IMR-90 (cell line): ENCODE results near the gene DNAJC11. TPM values are rescaled to one million over a fixed set of nuclear protein-coding genes. Genes with fewer than 3 reads are reported as not detected.

Experiments used
- ATAC-seq: fragments of 200-7000 bp; cut with Tn5 transposase; 2 replicates; pipeline ENCODE4 v1.9.1; 2020; ENCODE audit warnings: low read depth, mild to moderate bottlenecking, moderate library complexity
- BruUV-seq: library from RNA; stranded (reverse); fragments of 400-500 nt; replicated peaks from 2 replicates; lab custom pipeline; 2021; lab: Mats Ljungman, UMichigan
- CTCF ChIA-PET: fragments of 300-600 bp; formaldehyde crosslinking; extraction: SDS; loops from one replicate; lab custom pipeline; 2021; ENCODE audit warnings: antibody characterized with exemption; lab: Yijun Ruan, JAX
- POLR2A ChIA-PET: fragments of 300-600 bp; sonication (Branson Sonifier 250); formaldehyde crosslinking; loops from one replicate; lab custom pipeline; 2022; ENCODE audit warnings: antibody characterized with exemption; ENCODE audit not compliant: unreplicated experiment; lab: Charles Lee
- DNase-seq: peaks from one replicate; pipeline ENCODE4 v3.0.0; 2013
- H2AFZ ChIP-seq: replicated peaks from 2 replicates; pipeline ENCODE3; 2013; ENCODE audit warnings: low read length, mild to moderate bottlenecking; ENCODE audit not compliant: poor library complexity
- H2AK5ac ChIP-seq: 2 replicates; pipeline ENCODE4 v1.6.1; 2013; ENCODE audit warnings: low read depth, low read length, inconsistent platforms
- H2AK9ac ChIP-seq: replicated peaks from 2 replicates; pipeline ENCODE3; 2013; ENCODE audit warnings: mild to moderate bottlenecking, low read depth, low read length, moderate library complexity; ENCODE audit not compliant: poor library complexity
- H2BK120ac ChIP-seq: 2 replicates; pipeline ENCODE4 v1.6.1; 2013; ENCODE audit warnings: low read depth, low read length, inconsistent platforms
- H2BK15ac ChIP-seq: 3 replicates; pipeline ENCODE4 v1.6.1; 2013; ENCODE audit warnings: low read depth, low read length, inconsistent platforms
- H2BK20ac ChIP-seq: 2 replicates; pipeline ENCODE4 v1.6.1; 2013; ENCODE audit warnings: low read depth, mild to moderate bottlenecking, inconsistent platforms, low read length, moderate library complexity
- H2BK5ac ChIP-seq: 2 replicates; pipeline ENCODE4 v1.6.1; 2013; ENCODE audit warnings: mild to moderate bottlenecking, low read depth, low read length, inconsistent platforms; ENCODE audit not compliant: poor library complexity, severe bottlenecking
- H3K14ac ChIP-seq: replicated peaks from 2 replicates; pipeline ENCODE4 v1.6.1; 2013; ENCODE audit warnings: low read depth, low read length, inconsistent platforms
- H3K18ac ChIP-seq: 2 replicates; pipeline ENCODE4 v1.6.1; 2013; ENCODE audit warnings: low read depth, low read length, control low read depth
- H3K23ac ChIP-seq: 2 replicates; pipeline ENCODE4 v1.6.1; 2013; ENCODE audit warnings: low read depth, low read length, inconsistent platforms
- H3K27ac ChIP-seq: 2 replicates; pipeline ENCODE4 v1.5.1; 2013; ENCODE audit warnings: mild to moderate bottlenecking, control low read depth, low read length; ENCODE audit not compliant: insufficient read depth
- H3K27me3 ChIP-seq: 2 replicates; pipeline ENCODE4 v1.6.1; 2013; ENCODE audit warnings: low read length; ENCODE audit not compliant: control insufficient read depth, insufficient read depth
- H3K36me3 ChIP-seq: 2 replicates; pipeline ENCODE4 v1.6.1; 2013; ENCODE audit warnings: low read length, mixed read lengths; ENCODE audit not compliant: control insufficient read depth, insufficient read depth
- H3K4ac ChIP-seq: 2 replicates; pipeline ENCODE4 v1.6.1; 2013; ENCODE audit warnings: low read depth, low read length, inconsistent platforms
- H3K4me1 ChIP-seq: 2 replicates; pipeline ENCODE4 v1.6.1; 2013; ENCODE audit warnings: low read length, mixed read lengths; ENCODE audit not compliant: control insufficient read depth, insufficient read depth
- H3K4me2 ChIP-seq: 2 replicates; pipeline ENCODE4 v1.6.1; 2013; ENCODE audit warnings: low read depth, mild to moderate bottlenecking, control low read depth, low read length, moderate library complexity
- H3K4me3 ChIP-seq: 2 replicates; pipeline ENCODE4 v1.5.1; 2013; ENCODE audit warnings: low read depth, mild to moderate bottlenecking, control low read depth, low read length, moderate library complexity; ENCODE audit not compliant: insufficient read depth
- H3K56ac ChIP-seq: 2 replicates; pipeline ENCODE4 v1.6.1; 2013; ENCODE audit warnings: low read length, inconsistent platforms; ENCODE audit not compliant: insufficient read depth; ENCODE audit errors: extremely low read depth
- H3K79me1 ChIP-seq, 2 experiments: 2 replicates each; pipeline ENCODE4 v1.6.1; 2013; ENCODE audit warnings: low read length in 2 of 2, inconsistent platforms in 1 of 2, low read depth in 1 of 2
- H3K9ac ChIP-seq: 2 replicates; pipeline ENCODE4 v1.6.1; 2013; ENCODE audit warnings: low read depth, low read length, control low read depth
- H3K9me1 ChIP-seq: 2 replicates; pipeline ENCODE4 v1.6.1; 2013; ENCODE audit warnings: low read length, inconsistent platforms; ENCODE audit not compliant: insufficient read depth
- H3K9me3 ChIP-seq: 2 replicates; pipeline ENCODE4 v1.6.1; 2013; ENCODE audit warnings: low read length; ENCODE audit not compliant: control insufficient read depth, insufficient read depth
- H4K20me1 ChIP-seq: 2 replicates; pipeline ENCODE4 v1.6.1; 2013; ENCODE audit warnings: low read length, inconsistent platforms; ENCODE audit not compliant: insufficient read depth
- H4K5ac ChIP-seq: 2 replicates; pipeline ENCODE4 v1.6.1; 2013; ENCODE audit warnings: mild to moderate bottlenecking, low read depth, low read length, control low read depth
- H4K8ac ChIP-seq, 2 experiments: 2 replicates each; pipeline ENCODE4 v1.6.1; 2013; ENCODE audit warnings: low read depth in 2 of 2, low read length in 2 of 2, control low read depth in 1 of 2, inconsistent platforms in 1 of 2
- H4K91ac ChIP-seq: 2 replicates; pipeline ENCODE4 v1.6.1; 2013; ENCODE audit warnings: low read depth, low read length, inconsistent platforms; ENCODE audit not compliant: insufficient read depth
- BHLHE40 ChIP-seq: fragments of 150-350 bp; IDR thresholded peaks from 2 replicates; pipeline ENCODE4 v1.6.1; 2016; ENCODE audit warnings: mild to moderate bottlenecking, low read depth, low read length
- CEBPB ChIP-seq: IDR thresholded peaks from 2 replicates; pipeline ENCODE4 v1.6.1; 2012; ENCODE audit warnings: low read depth, low read length, improper control_type of control experiment
- CHD1 ChIP-seq: IDR thresholded peaks from 2 replicates; pipeline ENCODE4 v1.6.1; 2012; ENCODE audit warnings: low read depth, low read length, improper control_type of control experiment
- ELK1 ChIP-seq: fragments of 150-350 bp; IDR thresholded peaks from 2 replicates; pipeline ENCODE4 v1.6.1; 2016; ENCODE audit warnings: low read depth, mild to moderate bottlenecking, low read length, moderate library complexity, borderline replicate concordance
- FOS ChIP-seq: fragments of 150-350 bp; IDR thresholded peaks from 2 replicates; pipeline ENCODE4 v1.6.1; 2016; ENCODE audit warnings: low read depth, low read length
- MAFK ChIP-seq: IDR thresholded peaks from 2 replicates; pipeline ENCODE4 v1.6.1; 2012; ENCODE audit warnings: low read depth, low read length, improper control_type of control experiment
- MAZ ChIP-seq: IDR thresholded peaks from 2 replicates; pipeline ENCODE4 v1.6.1; 2012; ENCODE audit warnings: low read depth, mild to moderate bottlenecking, low read length, improper control_type of control experiment, moderate library complexity, borderline replicate concordance
- MXI1 ChIP-seq: IDR thresholded peaks from 2 replicates; pipeline ENCODE4 v1.6.1; 2012; ENCODE audit warnings: low read depth, mild to moderate bottlenecking, low read length, moderate library complexity, borderline replicate concordance
- NFE2L2 ChIP-seq: fragments of 150-350 bp; IDR thresholded peaks from 2 replicates; pipeline ENCODE4 v1.6.1; 2016; ENCODE audit warnings: low read depth, mild to moderate bottlenecking, low read length
- POLR2A ChIP-seq: IDR thresholded peaks from 2 replicates; pipeline ENCODE4 v1.6.1; 2012; ENCODE audit warnings: mild to moderate bottlenecking, low read depth, low read length
- RAD21 ChIP-seq: IDR thresholded peaks from 2 replicates; pipeline ENCODE4 v1.6.1; 2012; ENCODE audit warnings: low read length, improper control_type of control experiment
- RCOR1 ChIP-seq: IDR thresholded peaks from 2 replicates; pipeline ENCODE4 v1.6.1; 2012; ENCODE audit warnings: mild to moderate bottlenecking, low read length, improper control_type of control experiment; ENCODE audit not compliant: insufficient replicate concordance
- RFX5 ChIP-seq: IDR thresholded peaks from 2 replicates; pipeline ENCODE4 v1.8.0; 2012; ENCODE audit warnings: low read depth, mild to moderate bottlenecking, low read length, moderate library complexity
- SMC3 ChIP-seq: fragments of 150-350 bp; IDR thresholded peaks from 2 replicates; pipeline ENCODE4 v1.6.1; 2016; ENCODE audit warnings: low read depth, mild to moderate bottlenecking, antibody characterized with exemption, low read length, moderate library complexity
- WGBS, 2 experiments: methylation state at CpG; one replicate each; pipeline versions ENCODE4 v1.1.5 to v1.1.7; 2013; ENCODE audit warnings: missing lambda C conversion rate in 2 of 2; ENCODE audit not compliant: insufficient read length in 1 of 2; ENCODE audit errors: extremely low coverage in 2 of 2; 5-methylcytosine and 5-hydroxymethylcytosine counted together
- dilution Hi-C: fragments of 300-500 bp; cut with HindIII; formaldehyde crosslinking; loops from one replicate; pipeline ENCODE4 v1.14.3; 2018; ENCODE audit warnings: low sequenced_read_pairs; ENCODE audit not compliant: unreplicated experiment
- in situ Hi-C: fragments of 300-500 bp; cut with MboI; formaldehyde crosslinking; loops from 3 replicates; pipeline ENCODE4 v1.14.3; 2019; ENCODE audit warnings: low sequenced_read_pairs, inconsistent platforms, mixed read lengths
- intact Hi-C: fragments of 100-400 bp; cut with micrococcal nuclease; formaldehyde crosslinking; loops from 2 replicates; pipeline ENCODE4 v1.10.0; 2022
- polyA plus RNA-seq, 3 experiments: library from polyadenylated mRNA; depleted of rRNA; stranded (reverse); fragments of >200 nt; gene quantifications; 2 replicates each; pipeline ENCODE4 v1.2.3, GENCODE V29; 2012; ENCODE audit warnings: low replicate concordance in 1 of 3
- total RNA-seq: library from RNA; depleted of rRNA; stranded (reverse); fragments of >200 nt; gene quantifications from 2 replicates; pipeline ENCODE4 v1.2.3, GENCODE V29; 2012
- TF ChIP-seq, protein P1 (sequence below): fragments of 150-350 bp; IDR thresholded peaks from 2 replicates; pipeline ENCODE4 v1.6.1; 2017; ENCODE audit warnings: mild to moderate bottlenecking, antibody characterized with exemption, low read length, low read depth

Gene DNAJC11
- total and polyA plus RNA-seq, 2 of the 4 experiments (the other 2 are of a cell fraction) = 38.7 to 48.5 TPM

DNA sequence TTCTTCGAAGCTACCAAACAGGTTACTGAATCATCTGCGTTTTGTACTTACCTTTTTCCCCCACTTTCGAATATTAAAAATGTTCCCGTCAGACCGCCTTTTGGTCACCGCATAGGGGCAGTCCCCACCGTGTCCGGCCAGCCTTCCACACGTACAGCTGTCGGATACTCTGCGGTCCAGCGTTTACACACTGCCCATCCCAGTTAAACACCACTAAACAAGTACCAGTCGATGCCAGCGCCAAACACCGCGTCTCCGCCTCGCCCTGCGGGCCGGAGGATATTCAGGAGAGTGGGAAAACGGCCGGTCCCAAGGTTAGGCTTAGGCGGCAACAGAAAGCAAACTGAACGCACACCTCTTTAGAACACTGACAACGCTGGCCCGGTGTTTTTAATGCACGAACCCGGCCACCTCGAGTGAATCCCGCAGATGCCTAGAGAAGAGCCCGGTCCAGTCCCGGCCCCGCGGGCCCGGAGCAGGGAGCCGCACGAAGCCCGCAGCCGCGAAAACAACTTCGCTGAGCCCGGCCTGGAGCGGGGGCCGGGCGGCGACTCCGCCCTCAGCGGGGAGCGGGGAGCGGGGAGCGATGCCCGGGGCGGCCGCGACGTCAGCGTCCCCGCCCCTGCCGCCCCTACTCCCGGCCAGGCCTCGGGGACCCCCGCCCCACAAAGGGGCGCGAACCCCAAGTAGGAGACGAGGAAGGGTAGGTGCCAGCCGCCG is 88.8 kb downstream of the DNAJC11 start:
- no peak overlapping the region for H2BK20ac ChIP-seq
- peak overlapping the region; percentile 63 for H2AK5ac ChIP-seq
- H3K27me3 ChIP-seq = no peaks in the 10 kb centered on the region
- peak overlapping the region; percentile 4; the same call in 1 of the 3 replicates for H2BK15ac ChIP-seq
- H2BK5ac ChIP-seq = peak overlapping the region; percentile 93
- peak overlapping the region; percentile 94 for H3K14ac ChIP-seq
- no peaks in the 10 kb centered on the region for H3K9me3 ChIP-seq
- WGBS, 2 experiments = 0% methylated on average over 31 of the region's 67 CpGs; no CpG with 5 or more reads in 1 of the 2 experiments
- peak overlapping the region; percentile 90 for H3K4me2 ChIP-seq
- H3K4ac ChIP-seq = peak overlapping the region; percentile 79
- peak overlapping the region; percentile 50 for H4K91ac ChIP-seq
- TSS peak; percentile 23 for BruUV-seq
- peak overlapping the region; percentile 84 for H3K56ac ChIP-seq
- DNase-seq (peak; percentile 39), ATAC-seq (peak; percentile 56)
- no peaks in the 10 kb centered on the region; the same call in 1 of the 2 replicates for H3K9me1 ChIP-seq
- CTCF ChIA-PET = no interaction called here
- POLR2A ChIA-PET = no interaction called here
- dilution Hi-C loops = no loop called here
- peak overlapping the region; percentile 84 for H3K9ac ChIP-seq
- H3K36me3 ChIP-seq = peaks cover 4% of the 10 kb centered on the region
- intact Hi-C loops = loop anchor here (1.0 kb wide), 1 partner anchor 8 kb away; no protein-coding TSS in a partner anchor
- H4K8ac ChIP-seq = peak overlapping the region; percentile 3 to 61; a peak in 3 of 4 replicates
- peak overlapping the region; percentile 90 for H3K23ac ChIP-seq
- H3K4me1 ChIP-seq = peaks cover 5% of the 10 kb centered on the region
- peak overlapping the region; percentile 53; the same call in 1 of the 2 replicates for H2BK120ac ChIP-seq
- peaks cover 21% of the 10 kb centered on the region for H4K20me1 ChIP-seq
- H3K18ac ChIP-seq = peak overlapping the region; percentile 84
- H2AK9ac ChIP-seq = peak overlapping the region; percentile 94
- in situ Hi-C loops = no loop called here
- H4K5ac ChIP-seq = peak overlapping the region; percentile 44; the same call in 1 of the 2 replicates
- H3K27ac ChIP-seq = peak overlapping the region; percentile 82
- peak overlapping the region; percentile 95 for H2AFZ ChIP-seq
- peak overlapping the region; percentile 91 for H3K4me3 ChIP-seq
- peaks cover 19 to 39% of the 10 kb centered on the region in 2 experiments for H3K79me1 ChIP-seq
- TF ChIP-seq MXI1 (peak; percentile 14; the same call in 1 of the 2 replicates), SMC3 (no peak), POLR2A (no peak), NFE2L2 (no peak), MAZ (no peak; the same call in none of the 2 replicates), ELK1 (no peak), CHD1 (no peak), RFX5 (no peak), FOS (no peak), RAD21 (0 out of 2 replicates have a peak, but pooled peaks have one; percentile 19), CEBPB (no peak), BHLHE40 (no peak), RCOR1 (no peak), MAFK (no peak)
- TF ChIP-seq, protein P1, sequence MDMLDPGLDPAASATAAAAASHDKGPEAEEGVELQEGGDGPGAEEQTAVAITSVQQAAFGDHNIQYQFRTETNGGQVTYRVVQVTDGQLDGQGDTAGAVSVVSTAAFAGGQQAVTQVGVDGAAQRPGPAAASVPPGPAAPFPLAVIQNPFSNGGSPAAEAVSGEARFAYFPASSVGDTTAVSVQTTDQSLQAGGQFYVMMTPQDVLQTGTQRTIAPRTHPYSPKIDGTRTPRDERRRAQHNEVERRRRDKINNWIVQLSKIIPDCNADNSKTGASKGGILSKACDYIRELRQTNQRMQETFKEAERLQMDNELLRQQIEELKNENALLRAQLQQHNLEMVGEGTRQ = no peak
